CD4-positive, alpha-beta T cell treated with Interleukin-10 for 1 hour (primary cell): Measurements from ENCODE around the gene BCL6B.

Source experiments
- DNase-seq: peaks from one replicate; pipeline ENCODE4 v3.0.0-alpha.2; 2020

The BCL6B gene

GRCh38 chr17:7010523-7010922 lies 12.3 kb upstream of the BCL6B start:
- DNase-seq: no peak

GRCh38 chr17:7011415-7011814 lies 11.4 kb upstream of the BCL6B start:
- no peak for DNase-seq

- DNase-seq: no peak
These were observed 11.0 kb upstream of the BCL6B start for GRCh38 chr17:7011942-7012254.

DNA sequence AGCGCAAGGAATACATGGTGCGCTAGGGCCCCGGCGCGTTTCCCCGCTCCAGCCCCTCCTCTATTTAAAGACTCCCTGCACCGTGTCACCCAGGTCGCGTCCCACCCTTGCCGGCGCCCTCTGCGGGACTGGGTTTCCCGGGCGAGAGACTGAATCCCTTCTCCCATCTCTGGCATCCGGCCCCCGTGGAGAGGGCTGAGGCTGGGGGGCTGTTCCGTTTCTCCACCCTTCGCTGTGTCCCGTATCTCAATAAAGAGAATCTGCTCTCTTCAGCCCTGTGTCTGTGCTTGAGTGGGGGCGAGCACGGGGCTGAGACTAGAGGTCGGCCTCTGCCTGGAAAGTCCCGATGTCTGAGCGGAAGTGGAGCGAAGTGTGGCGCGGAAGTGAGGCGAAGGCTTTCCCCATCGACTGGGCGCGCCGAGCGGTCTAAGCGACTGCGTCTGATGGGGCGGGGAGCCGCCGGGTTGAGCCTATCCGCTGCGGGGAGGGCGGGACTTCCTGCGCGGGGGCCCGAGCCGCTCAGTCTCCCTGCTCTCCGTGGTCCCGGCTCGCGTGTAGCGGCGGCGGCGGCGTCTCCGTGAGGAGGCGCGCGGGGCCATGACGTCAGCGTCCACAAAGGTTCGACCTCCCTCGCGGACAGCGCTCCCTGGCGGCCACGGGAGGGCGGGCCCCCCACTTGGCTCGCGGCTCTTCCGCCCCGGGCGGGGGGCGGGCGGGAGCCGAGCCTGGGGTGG lies 8.4 kb upstream of the BCL6B start:
- peak; percentile 99 for DNase-seq

- peak; percentile 93 for DNase-seq
These were observed 7.6 kb upstream of the BCL6B start for GRCh38 chr17:7014995-7015958.

- no peak for DNase-seq
These were observed 6.4 kb upstream of the BCL6B start for GRCh38 chr17:7016418-7016817.

GRCh38 chr17:7016886-7017826 lies 5.7 kb upstream of the BCL6B start:
- no peak for DNase-seq

DNA sequence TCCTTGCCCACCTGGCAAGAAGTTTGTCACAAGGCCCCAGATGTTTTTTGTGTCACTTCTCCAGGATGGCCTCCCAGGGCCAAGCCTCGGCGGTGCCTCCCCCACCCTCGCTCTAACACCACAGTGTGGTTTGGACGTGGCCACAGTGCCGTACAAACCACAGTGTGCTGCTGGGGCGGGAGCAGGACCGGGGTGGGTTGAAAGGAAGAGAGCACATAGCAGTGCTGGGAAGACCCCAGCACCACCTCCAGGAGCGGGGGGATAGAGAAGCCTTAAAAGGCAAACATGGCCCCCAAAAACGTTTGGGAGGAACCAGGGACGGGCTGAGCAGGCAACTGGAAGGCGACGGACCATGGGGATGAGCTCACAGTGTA lies 5.0 kb upstream of the BCL6B start:
- peak; percentile 45 for DNase-seq

DNA sequence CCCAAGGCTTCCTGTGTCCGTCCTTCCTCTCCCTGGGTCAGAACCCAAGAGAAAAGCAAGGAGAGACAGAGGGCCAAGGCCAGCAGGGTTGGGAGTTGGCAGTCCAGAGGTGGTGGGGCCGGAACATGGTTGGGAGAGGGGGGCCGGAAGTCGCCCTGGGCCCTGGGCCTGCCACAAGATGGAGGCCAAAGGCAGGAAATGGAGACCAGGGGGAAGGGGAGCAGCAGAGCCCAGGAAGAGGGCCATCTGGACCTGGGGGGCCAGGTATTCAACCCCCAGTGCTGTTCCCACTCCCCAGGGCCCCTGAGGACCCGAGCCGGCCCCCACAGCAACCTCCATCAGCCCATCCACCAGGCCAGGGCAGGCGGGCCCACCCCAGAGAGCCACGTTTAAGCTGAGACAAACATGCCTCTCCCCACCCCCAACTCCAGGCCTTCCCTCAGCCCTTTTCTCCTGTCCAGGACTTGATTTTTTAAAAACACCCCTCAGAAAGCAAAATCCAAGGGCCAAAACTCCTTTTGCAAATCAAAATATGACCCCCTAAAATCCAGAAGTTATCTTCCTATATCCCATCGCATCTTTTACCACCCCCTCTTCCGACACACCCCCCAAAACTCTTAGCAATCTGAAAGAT lies 4.4 kb upstream of the BCL6B start:
- DNase-seq: no peak

DNA sequence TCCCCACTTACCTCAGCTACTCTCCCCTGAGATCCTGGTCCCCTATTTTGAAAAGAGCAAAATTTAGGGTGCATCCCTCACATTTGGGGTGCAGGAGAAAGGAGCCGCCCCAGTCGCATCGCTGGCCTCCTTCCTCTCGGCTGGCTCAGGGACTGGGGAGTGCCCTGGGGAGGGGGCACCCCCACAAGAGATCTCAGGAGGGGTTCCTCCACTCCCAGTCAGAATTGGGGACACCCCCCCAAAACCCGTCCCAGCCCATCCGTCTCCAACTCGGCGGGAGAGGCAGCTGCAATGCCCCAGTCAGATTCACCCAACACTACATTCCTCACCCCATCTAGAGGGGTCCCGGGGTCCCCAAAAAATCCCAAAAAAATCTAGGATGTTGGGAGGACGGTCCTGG lies 3.5 kb upstream of the BCL6B start:
- no peak for DNase-seq

DNA sequence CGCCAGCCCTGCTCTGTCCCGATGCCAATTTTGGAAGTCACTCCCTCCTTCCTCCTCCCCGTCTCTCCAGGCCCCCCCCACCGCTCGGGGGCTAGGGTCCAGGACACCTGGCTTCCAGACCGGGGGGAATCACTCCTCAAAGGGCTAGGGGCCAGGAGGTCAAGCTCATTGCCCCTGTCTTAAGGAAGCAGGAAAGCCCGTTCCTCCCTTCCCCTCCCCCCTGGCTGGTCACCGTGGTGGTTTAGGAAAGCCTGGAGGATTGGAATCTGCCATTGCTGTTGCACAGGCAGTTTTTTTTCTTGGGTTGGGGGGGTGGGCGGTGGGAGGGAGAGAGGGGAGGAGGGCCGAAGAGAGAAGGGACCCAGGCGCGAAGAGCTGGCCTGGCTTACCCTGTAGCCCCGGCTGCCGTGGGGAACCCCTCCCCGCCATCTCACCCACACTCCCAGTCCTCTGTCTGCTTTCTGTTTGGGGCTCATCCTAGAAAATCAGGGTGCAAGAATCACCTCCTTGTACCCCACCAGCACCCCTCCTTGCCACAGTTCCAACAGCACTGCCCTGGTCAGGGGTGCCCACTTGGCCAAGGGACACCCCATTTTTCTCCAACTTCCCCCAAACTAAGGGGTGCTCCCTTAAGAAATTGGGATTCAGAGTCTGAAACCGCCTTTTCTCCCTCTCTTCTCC lies 2.9 kb upstream of the BCL6B start:
- DNase-seq: no peak

DNA sequence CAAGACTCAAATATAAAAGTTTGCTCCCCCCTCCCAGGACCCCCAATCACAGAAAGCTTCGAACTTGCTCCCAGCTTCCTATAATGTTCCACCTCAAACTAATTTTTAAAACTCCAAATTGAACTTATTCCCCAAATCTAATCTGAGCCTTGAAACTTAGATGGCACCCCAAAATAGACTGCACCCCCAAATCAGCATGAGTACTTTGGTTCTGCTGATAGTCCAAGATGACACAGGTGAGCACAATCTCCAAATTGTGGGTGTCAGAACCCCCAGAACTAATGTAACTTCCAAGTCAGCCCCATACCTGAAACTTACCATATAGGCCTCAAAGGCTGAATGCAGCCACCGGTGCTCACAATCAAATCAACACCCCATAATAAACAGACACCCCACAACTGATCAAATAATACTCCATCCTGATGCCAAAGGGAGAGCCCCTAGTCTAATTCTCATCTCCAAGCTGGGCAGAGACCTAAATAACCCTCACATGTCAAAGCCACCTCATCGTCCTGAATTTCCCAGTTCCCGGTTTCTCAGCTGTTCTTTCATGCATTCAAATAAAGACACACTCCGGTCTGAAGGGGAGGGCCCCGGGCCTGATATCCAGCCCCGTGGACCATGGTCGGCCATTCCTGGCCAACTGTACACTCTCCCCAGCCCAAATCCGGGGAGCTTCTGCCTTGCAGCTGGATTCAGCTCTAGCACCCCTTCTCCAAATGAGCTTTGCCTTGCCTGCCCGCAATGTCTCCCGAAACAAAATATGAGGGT lies 1.8 kb upstream of the BCL6B start:
- DNase-seq: no peak

- peak; percentile 84 for DNase-seq
These were observed 664 bp upstream of the BCL6B start for GRCh38 chr17:7021993-7022778.

- DNase-seq: peak; percentile 98
These were observed 939 bp downstream of the BCL6B start for GRCh38 chr17:7023576-7024401.

DNA sequence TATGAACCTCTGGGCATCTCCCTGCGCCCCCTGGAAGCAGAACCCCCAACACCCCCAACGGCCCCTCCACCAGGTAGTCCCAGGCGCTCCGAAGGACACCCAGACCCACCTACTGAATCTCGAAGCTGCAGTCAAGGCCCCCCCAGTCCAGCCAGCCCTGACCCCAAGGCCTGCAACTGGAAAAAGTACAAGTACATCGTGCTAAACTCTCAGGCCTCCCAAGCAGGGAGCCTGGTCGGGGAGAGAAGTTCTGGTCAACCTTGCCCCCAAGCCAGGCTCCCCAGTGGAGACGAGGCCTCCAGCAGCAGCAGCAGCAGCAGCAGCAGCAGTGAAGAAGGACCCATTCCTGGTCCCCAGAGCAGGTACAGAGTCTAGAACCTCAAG lies 1.5 kb downstream of the BCL6B start:
- DNase-seq: no peak

GRCh38 chr17:7025245-7025644 lies 2.4 kb downstream of the BCL6B start:
- DNase-seq: no peak

- DNase-seq: no peak
These were observed 3.7 kb downstream of the BCL6B start for GRCh38 chr17:7026471-7027115.

DNA sequence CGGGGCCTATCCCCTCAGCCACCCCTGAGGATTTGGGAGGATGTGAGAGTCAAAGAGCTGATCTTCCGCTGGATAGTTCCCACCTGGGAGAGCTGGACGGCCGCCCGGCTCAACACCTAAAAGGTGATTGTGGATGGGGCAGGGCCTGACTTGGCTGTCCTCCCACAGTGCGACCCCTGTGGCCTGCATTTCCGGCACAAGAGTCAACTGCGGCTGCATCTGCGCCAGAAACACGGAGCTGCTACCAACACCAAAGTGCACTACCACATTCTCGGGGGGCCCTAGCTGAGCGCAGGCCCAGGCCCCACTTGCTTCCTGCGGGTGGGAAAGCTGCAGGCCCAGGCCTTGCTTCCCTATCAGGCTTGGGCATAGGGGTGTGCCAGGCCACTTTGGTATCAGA lies 4.5 kb downstream of the BCL6B start:
- DNase-seq: no peak

GRCh38 chr17:7029096-7029495 lies 6.2 kb downstream of the BCL6B start:
- no peak for DNase-seq
